ENCODE results near the gene KIF23. TPM values are rescaled to one million over a fixed set of nuclear protein-coding genes. Genes with fewer than 3 reads are reported as not detected.

Gene KIF23
- total and polyA plus RNA-seq, 2 experiments from 2014 or later: 52.9 to 103 TPM

GRCh38 chr15:69395991-69396390 is 18.2 kb upstream of the KIF23 start:
- Histone ChIP-seq H3K36me3 (ENCODE audit: insufficient read depth) (no peaks in the 10 kb centered on the region), H3K27ac (ENCODE audit: low read depth) (no peak overlapping the region), H3K79me2 (replicated peaks; ENCODE audit: insufficient read depth) (no peaks in the 10 kb centered on the region), H3K9me2 (ENCODE audit: insufficient read depth) (no peaks in the 10 kb centered on the region), H3K27me3 (ENCODE audit: insufficient read depth) (no peaks in the 10 kb centered on the region), H3F3A (replicated peaks; ENCODE audit: low read depth) (no peaks in the 10 kb centered on the region), H3K4me2 (no peak overlapping the region), H3K4me1 (ENCODE audit: insufficient read depth) (peaks cover 12% of the 10 kb centered on the region; the same call in 1 of the 2 replicates), H4K20me1 (replicated peaks; ENCODE audit: insufficient read depth) (no peaks in the 10 kb centered on the region), H3K4me3 (no peak overlapping the region), H2AFZ (no peak overlapping the region)
- no peak overlapping the region for H3K27ac Mint-ChIP-seq
- no peak for ATAC-seq
- H3K9me3 Mint-ChIP-seq: no peaks in the 10 kb centered on the region; the same call in 2 of the 3 replicates
- no peak for DNase-seq (ENCODE audit: low spot score)
- peaks cover 15% of the 10 kb centered on the region for H3K27me3 Mint-ChIP-seq (ENCODE audit: insufficient read depth, low read depth, poor library complexity)
- no peak overlapping the region for H3K4me3 Mint-ChIP-seq
- TF ChIP-seq ZNF462 (CRISPR knock-in tag; IDR thresholded peaks at IDR 0.05) (no peak), EZH2phosphoT487 (IDR thresholded peaks at IDR 0.05; ENCODE audit: unreplicated experiment) (no peak)
- TF ChIP-seq, protein P1, sequence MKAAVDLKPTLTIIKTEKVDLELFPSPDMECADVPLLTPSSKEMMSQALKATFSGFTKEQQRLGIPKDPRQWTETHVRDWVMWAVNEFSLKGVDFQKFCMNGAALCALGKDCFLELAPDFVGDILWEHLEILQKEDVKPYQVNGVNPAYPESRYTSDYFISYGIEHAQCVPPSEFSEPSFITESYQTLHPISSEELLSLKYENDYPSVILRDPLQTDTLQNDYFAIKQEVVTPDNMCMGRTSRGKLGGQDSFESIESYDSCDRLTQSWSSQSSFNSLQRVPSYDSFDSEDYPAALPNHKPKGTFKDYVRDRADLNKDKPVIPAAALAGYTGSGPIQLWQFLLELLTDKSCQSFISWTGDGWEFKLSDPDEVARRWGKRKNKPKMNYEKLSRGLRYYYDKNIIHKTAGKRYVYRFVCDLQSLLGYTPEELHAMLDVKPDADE (IDR thresholded peaks at IDR 0.05): no peak
- H3K4me1 Mint-ChIP-seq: peaks cover 26% of the 10 kb centered on the region
- peaks cover 4% of the 10 kb centered on the region; the same call in 2 of the 3 replicates for H3K36me3 Mint-ChIP-seq (ENCODE audit: low read depth)

- H3K27me3 ChIP-seq (ENCODE audit: insufficient read depth): no peaks in the 10 kb centered on the region
- no peak for ATAC-seq
- H4K20me1 ChIP-seq (replicated peaks; ENCODE audit: insufficient read depth): no peaks in the 10 kb centered on the region
- H3K4me2 ChIP-seq: no peak overlapping the region
- H3K4me1 Mint-ChIP-seq: peaks cover 20% of the 10 kb centered on the region
- H3K79me2 ChIP-seq (replicated peaks; ENCODE audit: insufficient read depth): no peaks in the 10 kb centered on the region
- H3K4me1 ChIP-seq (ENCODE audit: insufficient read depth): peaks cover 12% of the 10 kb centered on the region; the same call in 1 of the 2 replicates
- no peak for TF ChIP-seq JUNB (IDR thresholded peaks at IDR 0.05; ENCODE audit: unreplicated experiment)
- TF ChIP-seq EZH2 (IDR thresholded peaks at IDR 0.05; ENCODE audit: low read depth, unreplicated experiment): no peak
- TF ChIP-seq, protein P1 (IDR thresholded peaks at IDR 0.05): no peak
- TF ChIP-seq POLR2AphosphoS5 (IDR thresholded peaks at IDR 0.05; ENCODE audit: low read depth): no peak
- TF ChIP-seq CTCF (conservative IDR thresholded peaks at IDR 0.05; ENCODE audit: low read depth in 2 of 2): no peak
- H3K36me3 Mint-ChIP-seq (ENCODE audit: low read depth): peaks cover 4% of the 10 kb centered on the region; the same call in 2 of the 3 replicates
- H3K36me3 ChIP-seq (ENCODE audit: insufficient read depth): no peaks in the 10 kb centered on the region
- no peak overlapping the region for H3K27ac Mint-ChIP-seq
- H3K27ac ChIP-seq (ENCODE audit: low read depth): no peak overlapping the region
- H3K9me2 ChIP-seq (ENCODE audit: insufficient read depth): no peaks in the 10 kb centered on the region
- H3K27me3 Mint-ChIP-seq (ENCODE audit: insufficient read depth, low read depth, poor library complexity): peaks cover 12% of the 10 kb centered on the region
- no peaks in the 10 kb centered on the region for H3K9me3 Mint-ChIP-seq
- H3K4me3 ChIP-seq: no peak overlapping the region
- DNase-seq (ENCODE audit: low spot score): no peak
- no peak overlapping the region for H3K4me3 Mint-ChIP-seq
- no peak overlapping the region for H2AFZ ChIP-seq
- H3F3A ChIP-seq (replicated peaks; ENCODE audit: low read depth): no peaks in the 10 kb centered on the region
Measured at GRCh38 chr15:69398491-69398891, 15.7 kb upstream of the KIF23 start.

All from GM23338 (cell line).